HG02610 (cell line): ENCODE results near the gene CHMP2A.
A peak's percentile ranks its signal among the peaks of the same experiment; 100 is the strongest.
"Not testable (repeated sequence)": the region's sequence is repeated elsewhere in the genome, so short reads cannot be mapped to it uniquely, and the experiment has no call there.

Experiments used
- ATAC-seq: cut with Tn5 transposase; IDR thresholded peaks from one replicate; pipeline ENCODE4 v1.9.1; 2021; ENCODE audit warnings: mild to moderate bottlenecking, moderate library complexity; ENCODE audit not compliant: unreplicated experiment

Gene CHMP2A

DNA sequence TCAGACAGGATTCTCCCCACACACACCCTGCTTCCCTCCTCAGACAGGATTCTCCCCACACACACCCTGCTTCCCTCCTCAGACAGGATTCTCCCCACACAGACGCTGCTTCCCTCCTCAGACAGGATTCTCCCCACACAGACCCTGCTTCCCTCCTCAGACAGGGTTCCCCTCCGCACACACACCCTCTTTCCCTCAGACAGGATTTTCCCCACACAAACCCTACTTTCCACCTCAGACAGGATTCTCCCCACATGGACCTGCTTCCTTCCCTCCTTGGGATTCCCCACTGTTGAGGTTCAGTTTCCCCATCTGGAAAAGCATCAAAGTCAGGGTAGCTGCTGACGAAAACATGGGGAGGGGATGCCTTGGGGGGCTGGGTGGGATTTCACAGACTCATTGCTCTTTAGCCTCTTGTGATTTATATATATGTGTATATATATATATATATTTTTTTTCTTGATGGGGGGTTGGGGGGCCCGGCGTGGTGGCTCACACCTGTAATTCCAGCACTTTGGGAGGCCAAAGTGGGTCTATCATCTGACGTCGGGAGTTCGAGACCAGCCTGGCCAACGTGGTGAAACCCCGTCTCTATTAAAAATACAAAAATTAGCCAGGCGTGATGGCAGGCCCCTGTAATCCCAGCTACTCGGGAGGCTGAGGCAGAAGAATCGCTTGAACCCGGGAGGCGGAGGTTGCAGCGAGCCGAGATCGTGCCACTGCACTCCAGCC is 12.1 kb downstream of the CHMP2A start:
- not testable (repeated sequence) for ATAC-seq

DNA sequence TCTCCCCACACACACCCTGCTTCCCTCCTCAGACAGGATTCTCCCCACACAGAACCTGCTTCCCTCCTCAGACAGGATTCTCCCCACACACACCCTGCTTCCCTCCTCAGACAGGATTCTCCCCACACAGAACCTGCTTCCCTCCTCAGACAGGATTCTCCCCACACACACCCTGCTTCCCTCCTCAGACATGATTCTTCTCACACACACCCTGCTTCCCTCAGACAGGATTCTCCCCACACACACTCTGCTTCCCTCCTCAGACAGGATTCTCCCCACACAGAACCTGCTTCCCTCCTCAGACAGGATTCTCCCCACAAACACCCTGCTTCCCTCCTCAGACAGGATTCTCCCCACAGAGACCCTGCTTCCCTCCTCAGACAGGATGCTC is 15.7 kb downstream of the CHMP2A start:
- not testable (repeated sequence) for ATAC-seq

DNA sequence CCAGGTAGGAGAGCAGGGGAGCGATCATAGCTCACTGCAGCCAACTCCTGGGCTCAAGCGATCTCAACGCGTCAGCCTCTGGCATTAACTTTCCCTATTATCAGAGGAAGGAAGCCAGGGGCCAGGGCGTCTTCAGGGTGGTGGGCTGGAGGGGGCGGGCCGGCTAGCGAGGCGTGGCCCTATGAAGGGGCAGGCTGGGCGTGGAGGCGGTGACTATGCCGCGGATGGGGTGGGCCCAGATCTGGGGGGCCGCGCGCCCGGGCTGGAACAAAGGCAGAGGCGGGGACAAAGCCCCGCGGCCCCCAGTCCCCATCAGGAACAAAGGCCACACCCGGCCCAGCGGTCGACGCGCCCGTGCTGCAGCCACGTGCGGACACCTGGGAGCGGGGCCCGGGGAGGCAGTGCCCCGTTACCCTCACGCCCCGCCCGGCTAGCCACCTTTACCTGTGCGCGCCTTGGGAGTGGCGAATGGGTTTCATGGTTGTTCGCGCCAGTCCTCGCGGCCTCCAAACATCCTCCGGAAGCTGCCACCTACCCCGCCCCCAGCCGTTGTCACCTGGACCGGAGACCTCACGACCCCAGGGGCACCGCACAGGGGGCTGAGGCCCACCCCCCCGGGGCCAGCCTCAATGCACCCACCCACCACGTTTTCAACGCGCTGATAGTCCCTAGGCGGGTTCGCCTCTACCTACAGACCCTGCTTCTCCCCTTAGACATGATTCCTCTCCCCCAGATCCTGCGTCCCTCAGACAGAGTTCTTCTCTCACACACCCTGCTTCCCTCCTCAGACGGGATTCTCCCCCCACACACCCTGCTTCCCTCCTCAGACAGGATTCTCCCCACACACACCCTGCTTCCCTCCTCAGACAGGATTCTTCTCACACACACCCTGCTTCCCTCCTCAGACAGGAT is 16.4 kb downstream of the CHMP2A start:
- ATAC-seq, result no peak

DNA sequence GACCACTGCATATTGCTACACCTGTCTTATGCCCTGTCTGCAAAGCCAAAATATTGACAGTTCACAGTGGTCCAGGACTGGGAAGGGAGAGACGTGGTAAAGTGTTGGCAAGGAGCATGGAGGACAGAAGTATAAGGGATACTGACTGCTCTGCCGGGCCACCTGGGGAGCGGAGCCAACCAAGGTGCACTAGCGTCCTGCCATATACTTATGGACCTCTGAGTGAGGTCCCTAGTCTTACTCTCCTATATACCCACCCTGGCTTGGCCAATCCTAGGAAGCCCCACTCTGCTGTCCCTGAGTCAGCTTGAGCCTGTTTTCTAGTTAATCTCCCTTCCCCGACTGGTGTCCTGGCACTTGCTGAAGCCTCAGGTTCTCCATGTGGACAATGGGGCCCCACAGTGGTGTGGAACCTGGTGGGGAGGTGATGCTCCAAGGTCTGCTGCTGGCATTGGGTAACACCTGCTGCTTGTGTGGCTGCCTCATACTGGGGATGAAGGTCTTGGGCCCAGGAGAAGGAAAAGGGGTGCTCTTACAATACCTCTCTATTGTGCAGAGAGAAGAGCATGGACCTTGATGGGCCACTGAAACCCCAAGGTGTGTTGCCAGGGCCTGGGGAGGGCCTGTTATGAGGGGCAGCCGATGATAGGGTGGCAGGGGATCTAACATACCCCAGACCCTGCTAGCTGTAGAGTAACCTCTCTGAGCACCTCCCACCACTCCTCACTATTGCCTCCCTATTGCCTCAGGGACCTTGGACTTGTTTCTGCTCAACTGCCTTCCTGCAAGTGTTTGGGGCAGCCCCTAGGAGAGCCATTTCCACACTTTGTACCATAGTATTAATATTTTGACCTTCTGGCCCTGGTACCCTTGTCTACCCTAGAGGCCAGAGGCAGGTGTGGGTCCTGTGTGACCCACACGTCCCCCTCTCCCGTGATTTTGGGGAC is 17.8 kb downstream of the CHMP2A start:
- no peak for ATAC-seq

DNA sequence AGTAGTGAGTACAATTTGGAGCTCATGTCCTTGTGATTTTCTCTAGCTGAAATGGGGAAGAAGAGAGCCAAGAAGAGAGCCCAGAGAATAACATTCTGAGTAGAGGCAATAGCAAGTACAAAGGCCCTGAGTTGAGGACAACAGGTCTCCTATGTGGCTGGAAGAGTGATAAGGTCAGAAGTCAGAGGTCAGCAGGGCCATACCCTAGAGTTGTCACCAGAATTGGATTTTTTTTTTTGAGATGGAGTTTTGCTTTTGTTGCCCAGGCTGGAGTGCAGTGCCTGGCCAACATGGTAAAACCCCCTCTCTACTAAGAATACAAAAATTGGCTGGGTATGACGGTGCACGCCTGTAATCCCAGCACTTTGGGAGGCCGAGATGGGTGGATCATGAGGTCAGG is 19.0 kb downstream of the CHMP2A start:
- ATAC-seq, result no peak

DNA sequence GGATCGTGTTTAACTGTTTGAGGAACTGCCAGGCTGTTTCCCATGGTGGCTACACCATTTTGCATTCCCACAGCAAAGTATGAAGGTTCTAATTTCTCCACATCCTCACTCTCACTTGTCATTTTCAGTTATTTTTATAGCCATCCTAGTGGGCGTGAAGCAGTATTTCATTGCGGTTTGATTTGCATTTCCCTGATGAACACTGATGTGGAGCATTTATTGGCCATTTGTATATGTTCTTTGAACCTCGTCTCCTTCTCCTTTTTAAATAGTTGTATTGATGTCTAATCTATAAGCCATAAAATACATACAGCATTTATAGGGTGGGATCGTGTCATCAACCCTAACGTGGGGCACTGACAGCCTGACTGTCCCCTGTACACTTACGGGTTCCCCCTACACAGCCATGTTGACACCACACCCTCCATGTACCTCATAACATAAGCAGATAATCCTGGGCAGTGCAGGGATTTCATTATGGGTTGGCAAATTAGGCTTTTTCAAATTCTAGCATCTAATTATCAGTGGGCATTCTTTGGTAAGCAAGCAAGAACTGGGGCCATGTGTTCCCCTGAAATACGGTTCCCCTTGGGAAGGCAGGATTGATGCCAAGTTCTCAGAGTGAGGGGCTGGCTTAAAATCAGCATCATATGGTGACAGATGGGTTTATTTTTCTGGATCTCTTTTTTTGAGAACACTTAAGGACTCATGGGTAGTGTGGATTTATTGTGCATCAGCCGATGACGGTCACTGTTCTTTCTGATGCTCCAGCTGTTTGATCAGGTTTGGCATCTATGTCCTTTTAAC is 23.7 kb downstream of the CHMP2A start:
- ATAC-seq, result no peak

DNA sequence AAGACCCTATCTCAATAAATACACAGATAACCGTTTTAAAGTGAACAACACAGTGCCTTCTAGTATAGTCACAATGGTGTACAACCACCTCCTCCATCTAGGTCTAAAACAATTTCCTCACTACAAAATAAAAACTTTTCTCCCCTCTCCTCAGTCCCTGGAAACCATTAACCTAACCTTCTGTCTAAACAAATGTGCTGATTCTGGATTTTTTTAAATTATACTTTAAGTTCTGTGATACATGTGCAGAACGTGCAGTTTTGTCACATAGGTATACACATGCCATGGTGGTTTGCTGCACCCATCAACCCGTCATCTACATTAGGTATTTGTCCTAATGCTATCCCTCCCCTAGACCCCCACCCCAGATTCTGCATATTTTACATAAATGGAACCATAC is 25.5 kb downstream of the CHMP2A start:
- no peak for ATAC-seq

DNA sequence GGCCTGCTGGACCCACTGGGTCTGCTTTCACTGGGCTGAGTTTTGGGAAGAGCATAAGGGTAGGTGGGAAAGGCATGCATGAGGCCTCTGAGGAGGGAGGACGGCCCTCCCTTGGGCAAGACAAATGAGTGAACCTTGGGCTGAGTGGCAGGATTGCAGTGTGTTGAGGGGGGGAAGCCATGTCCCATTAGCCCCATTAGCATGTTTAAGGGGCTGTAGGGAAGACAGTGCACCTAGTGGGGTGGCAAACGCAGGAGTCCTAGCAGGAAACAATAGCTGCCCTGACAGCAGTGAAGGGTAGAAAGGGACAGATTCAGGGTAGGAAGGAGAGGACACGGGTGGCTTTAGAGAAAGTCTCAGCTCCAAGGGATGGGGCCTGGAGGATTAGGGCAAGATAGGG is 32.2 kb downstream of the CHMP2A start:
- ATAC-seq, result no peak

DNA sequence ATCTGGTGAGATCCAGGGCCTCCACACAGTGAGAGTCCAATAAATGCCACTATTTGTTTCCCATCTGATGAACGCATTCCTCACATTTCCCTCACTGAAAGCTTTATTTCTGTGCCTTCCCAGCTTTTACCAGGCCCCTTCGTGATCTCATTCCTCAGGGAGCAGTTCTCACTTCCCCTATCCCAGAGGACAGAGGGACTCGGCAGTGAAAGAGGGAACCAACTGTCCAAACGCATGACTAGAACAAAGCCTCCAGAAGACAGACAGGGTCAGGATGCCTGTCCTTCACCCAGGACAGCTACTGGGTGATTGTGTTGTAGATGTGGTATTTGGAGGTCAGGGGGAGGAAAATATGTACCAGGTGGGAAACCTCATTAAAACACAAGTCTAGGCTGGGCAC is 33.3 kb downstream of the CHMP2A start:
- no peak for ATAC-seq

DNA sequence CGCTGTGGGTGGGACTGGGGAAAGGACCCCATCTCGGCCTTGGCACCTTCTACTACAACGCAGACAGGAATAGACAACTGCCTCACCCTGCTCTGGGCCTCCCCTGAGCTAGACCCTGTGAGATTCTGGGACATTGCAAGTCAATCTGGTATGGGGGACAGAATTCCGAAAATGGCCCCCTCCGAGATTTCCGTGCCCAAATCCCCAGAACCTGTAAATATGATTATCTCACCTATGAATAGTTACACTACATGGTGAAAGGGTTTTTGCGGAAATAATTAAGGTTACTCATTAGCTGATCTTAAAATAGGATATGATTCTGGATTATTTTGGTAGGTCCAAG is 34.7 kb downstream of the CHMP2A start:
- ATAC-seq, result no peak

DNA sequence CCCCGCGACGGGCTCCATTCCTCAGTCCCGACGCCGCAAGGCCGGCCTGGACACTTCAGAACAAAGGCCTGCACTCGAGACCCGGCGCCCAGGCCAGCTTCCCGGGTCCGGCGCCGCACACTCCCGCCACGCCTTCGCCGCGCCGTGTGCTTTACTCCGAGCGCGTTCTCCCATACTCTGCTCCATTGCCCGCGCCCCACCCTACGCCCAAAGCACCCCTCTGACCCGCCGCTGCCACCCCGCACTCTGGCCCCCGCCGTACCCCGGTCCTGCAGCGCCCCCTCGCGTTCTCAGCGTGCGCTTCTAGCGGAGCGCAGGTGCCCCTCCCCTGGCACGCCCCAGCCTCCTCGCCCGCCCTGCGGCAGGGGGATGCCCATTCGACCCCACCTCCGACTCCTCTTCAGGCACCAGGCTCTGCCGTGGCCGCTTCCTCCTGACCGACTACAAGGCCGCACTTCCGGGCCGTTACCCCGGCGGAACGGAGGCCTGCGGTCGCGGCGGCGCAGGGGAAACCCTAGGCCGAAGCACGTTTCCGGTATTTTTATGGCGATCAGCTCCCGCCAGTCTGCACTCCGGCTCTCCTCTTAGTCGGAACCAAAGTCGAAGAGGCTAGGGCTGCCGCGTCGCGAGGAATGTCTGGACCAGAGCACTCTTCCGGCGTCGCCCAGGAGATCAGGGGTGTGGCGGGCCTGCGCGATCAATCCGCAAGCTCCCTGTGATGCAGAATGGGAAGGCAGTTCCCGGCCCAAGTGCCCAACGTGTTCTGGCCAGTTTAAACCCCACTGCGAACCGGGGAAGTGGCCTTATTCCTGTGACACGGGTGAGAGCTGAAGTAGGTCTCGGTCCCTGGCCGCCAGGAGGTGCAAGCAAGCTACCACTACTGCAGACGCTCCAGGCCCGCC is 35.3 kb downstream of the CHMP2A start, which contains the start of gene ZBTB45:
Gene ZBTB45, minus strand, starts transcription at position 456 of the 902 bp plus-strand sequence. CDS start 2,137 bp downstream, outside the sequence.
- ATAC-seq, result peak; percentile 76

DNA sequence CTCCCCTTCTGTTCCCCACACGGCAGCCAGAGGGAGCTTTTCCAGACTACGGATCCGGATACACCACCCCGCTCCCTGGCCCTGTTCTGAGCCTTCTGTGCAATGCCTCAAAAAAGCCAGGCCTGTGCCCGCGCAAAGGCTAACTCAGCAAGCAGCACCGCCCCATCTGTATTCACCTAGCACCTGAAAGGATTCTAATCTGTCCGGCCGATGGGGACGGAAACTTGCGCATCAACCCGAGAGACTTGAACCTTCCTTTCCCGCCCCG is 35.9 kb downstream of the CHMP2A start:
- ATAC-seq, result no peak

DNA sequence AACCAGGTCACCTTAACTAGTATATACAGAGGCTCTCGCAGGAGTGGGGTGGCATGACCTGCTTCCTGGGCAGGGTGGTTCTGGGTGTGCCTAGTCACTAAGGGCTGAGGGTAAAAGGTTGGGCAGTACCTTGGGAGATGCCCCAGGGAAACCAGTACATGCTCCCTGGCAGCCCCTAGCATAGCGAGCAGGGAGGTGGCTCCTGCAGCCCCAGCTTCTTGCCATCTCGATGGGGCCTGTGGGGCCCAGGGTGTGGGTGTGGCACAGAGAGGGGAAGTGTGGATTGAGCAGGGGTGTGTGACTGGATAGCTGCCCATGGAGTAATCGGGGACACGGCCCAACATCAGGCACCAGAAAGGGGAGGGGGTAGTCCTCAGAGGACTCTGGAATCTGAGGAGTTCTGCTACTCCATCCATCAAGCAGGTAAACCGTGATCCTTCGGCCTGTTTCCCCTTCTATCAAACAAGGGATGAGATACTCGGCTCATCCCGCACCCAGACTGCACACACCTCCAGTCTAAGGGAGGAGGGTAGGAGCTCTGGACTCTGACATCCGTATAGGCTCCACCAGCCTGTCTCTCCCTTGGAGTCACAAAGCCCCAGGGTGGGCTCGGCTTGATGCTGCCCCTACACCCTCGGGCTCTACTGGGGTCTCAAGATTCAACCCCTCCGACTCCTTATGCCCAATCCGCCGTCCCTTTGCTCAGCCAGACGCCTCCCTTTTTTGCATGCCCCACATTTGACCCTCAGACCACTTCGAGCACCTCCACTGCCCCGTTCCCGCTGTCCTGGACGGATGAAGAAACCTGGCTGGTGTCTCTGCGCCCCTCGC is 36.4 kb downstream of the CHMP2A start:
- ATAC-seq, result no peak

DNA sequence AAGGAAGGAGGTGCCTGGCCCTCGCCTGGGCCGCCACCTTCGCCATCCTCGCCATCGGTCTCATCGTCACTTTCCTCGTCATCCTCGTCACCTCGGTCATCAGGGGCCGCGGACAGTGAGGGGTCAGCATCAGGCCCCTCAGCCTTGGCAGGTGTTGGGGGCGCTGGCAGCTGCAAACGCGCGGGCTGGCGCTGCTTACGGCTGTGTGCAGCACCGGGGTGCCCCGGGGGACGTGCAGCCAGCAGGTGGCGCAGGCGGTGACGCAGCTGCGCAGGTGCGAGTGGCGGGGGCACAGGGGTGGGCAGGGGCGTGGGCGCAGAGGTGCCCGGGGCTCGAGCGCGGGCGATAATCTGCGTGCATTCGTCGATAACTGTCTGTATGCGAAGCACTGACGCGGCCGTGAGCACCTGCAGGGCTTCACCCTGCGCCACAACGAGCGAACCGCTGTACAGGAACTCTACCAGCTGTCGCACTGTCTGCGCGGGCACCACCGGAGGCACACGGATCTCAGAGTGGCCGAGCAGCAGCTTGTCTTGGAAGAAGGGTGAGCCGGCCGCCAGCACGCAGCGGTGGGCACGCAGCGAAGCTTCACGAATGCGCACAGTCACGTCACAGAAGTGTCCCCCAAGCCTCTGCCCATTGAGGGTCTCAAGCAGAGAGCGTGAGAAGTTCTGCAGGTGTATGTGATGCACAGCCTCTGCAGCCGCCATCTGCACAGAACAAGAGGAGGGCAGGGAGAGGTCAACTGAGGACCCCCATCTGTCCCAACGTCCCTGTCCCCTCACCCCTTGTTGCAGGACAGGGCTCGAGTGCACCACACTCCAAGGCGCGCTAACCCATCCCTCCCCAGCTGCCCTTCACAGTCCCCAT is 37.7 kb downstream of the CHMP2A start:
- no peak for ATAC-seq

DNA sequence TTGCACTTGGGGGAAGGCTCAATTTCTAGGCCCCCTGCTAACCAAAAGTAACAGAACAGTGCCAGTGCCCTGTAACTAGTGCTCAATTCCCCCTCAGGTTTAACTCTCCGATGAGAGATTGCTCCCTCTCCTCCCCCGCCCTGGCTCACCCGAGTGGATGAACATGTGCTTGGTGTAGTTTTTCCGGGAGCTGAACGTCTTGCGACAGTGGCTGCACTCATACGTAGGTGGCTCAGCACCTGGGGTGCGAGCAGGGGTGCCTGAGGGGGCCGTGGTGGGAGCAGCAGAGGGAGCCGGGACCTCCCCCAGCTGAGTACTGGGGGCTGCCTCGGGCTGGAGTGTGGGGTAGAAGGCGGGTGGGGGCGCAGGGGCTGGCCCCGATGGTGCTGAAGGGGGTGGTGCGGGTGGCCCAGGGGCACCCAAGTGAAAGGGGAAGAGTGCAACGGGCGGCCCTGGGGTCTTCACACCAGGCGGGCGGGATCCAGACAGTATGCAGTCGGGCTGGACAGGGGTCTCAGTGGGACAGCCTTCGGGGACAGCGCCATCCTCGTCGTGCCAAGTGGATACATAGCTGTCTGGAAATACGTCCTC is 38.6 kb downstream of the CHMP2A start:
- no peak for ATAC-seq

DNA sequence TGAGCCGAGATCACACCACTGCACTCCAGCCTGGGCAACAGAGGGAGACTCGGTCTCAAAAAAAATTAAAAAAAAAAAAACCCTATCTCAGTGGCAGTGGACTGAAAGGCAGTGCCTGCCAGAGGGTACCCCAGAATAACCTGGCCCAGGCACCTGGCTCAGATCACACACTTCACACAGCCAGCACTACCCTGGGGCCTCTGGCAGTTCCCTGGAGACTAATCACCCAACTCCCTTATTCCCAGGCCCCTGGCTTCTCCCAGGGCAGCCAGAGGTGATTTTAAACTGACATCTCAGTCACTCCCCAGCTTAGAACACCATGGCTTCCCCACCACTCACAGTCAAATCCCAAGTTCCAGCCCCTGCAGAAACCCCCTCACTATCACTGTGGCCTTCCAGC is 39.6 kb downstream of the CHMP2A start:
- ATAC-seq, result no peak

DNA sequence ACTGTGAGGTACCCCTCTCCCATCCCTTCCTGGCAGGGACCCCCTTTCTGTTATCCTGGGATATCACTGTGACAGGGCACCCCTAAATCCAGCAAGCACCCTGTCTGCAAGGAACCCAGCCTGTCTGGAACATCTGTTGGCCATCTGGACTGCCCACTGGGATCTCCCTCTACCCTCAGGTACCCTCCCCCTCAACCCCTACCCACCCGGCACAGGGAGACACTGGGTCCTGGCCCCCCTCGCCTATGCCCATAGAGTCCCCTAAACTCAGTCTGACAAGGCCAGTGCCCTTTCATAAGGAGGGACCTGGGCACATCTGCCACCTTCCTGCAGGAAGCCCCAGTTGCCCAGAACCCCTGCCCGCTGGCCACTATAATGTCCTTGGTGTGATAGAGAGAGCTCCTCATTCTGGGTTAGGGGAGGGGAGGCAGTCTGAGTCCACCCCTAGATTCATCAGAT is 40.3 kb downstream of the CHMP2A start:
- no peak for ATAC-seq
